HG03280 (cell line): ENCODE data around the gene RHOBTB3.
"Not testable (repeated sequence)": the region's sequence is repeated elsewhere in the genome, so short reads cannot be mapped to it uniquely, and the experiment has no call there.

Experiments
- ATAC-seq: cut with Tn5 transposase; IDR thresholded peaks from one replicate; pipeline ENCODE4 v1.9.1; 2021; ENCODE audit warnings: mild to moderate bottlenecking, moderate library complexity; ENCODE audit not compliant: unreplicated experiment

RHOBTB3 gene

GRCh38 chr5:95712347-95712958 is 18.7 kb upstream of the RHOBTB3 start:
- ATAC-seq, result no peak

- not testable (repeated sequence) for ATAC-seq
Measured at GRCh38 chr5:95713246-95713645, 17.9 kb upstream of the RHOBTB3 start.

GRCh38 chr5:95713960-95714710 is 17.0 kb upstream of the RHOBTB3 start:
- ATAC-seq, result no peak

GRCh38 chr5:95715799-95716461 is 15.2 kb upstream of the RHOBTB3 start:
- no peak for ATAC-seq

GRCh38 chr5:95717439-95717838 is 13.7 kb upstream of the RHOBTB3 start:
- ATAC-seq, result no peak

- peak; percentile 77 for ATAC-seq
Measured at GRCh38 chr5:95718203-95718602, 12.9 kb upstream of the RHOBTB3 start.

GRCh38 chr5:95718738-95719137 is 12.4 kb upstream of the RHOBTB3 start:
- ATAC-seq, result no peak

- ATAC-seq, result no peak
Measured at GRCh38 chr5:95720094-95720786, 10.9 kb upstream of the RHOBTB3 start.

GRCh38 chr5:95721582-95722295 is 9.4 kb upstream of the RHOBTB3 start:
- ATAC-seq, result no peak

GRCh38 chr5:95723632-95724369 is 7.3 kb upstream of the RHOBTB3 start:
- ATAC-seq, result no peak

GRCh38 chr5:95725071-95725820 is 5.9 kb upstream of the RHOBTB3 start:
- no peak for ATAC-seq

GRCh38 chr5:95725937-95726810 is 5.0 kb upstream of the RHOBTB3 start:
- peak; percentile 34 for ATAC-seq

- no peak for ATAC-seq
Measured at GRCh38 chr5:95726811-95727763, 4.0 kb upstream of the RHOBTB3 start.

- ATAC-seq, result no peak
Measured at GRCh38 chr5:95727764-95728191, 3.4 kb upstream of the RHOBTB3 start.

GRCh38 chr5:95728494-95729114 is 2.5 kb upstream of the RHOBTB3 start:
- no peak for ATAC-seq

- ATAC-seq, result no peak
Measured at GRCh38 chr5:95729115-95730010, 1.8 kb upstream of the RHOBTB3 start.
